Skeletal muscle tissue (tissue), 4 donors: Measurements from ENCODE around the gene SBF2. TPM values are rescaled to one million over a fixed set of nuclear protein-coding genes. Genes with fewer than 3 reads are reported as not detected.
"Not testable (repeated sequence)": the region's sequence is repeated elsewhere in the genome, so short reads cannot be mapped to it uniquely, and the experiment has no call there.

Source experiments
- H3K27ac ChIP-seq: one replicate; pipeline ENCODE4 v1.7.0; 2013; ENCODE audit warnings: mild to moderate bottlenecking, low read depth, low read length, inconsistent platforms
- H3K27me3 ChIP-seq, 3 donors: one replicate each; pipeline ENCODE4 v1.7.0; 2013; ENCODE audit warnings: low read length in 3 of 3; ENCODE audit not compliant: control insufficient read depth in 3 of 3, insufficient read depth in 3 of 3
- H3K36me3 ChIP-seq, 3 donors: one replicate each; pipeline ENCODE4 v1.7.0; 2013; ENCODE audit warnings: low read length in 3 of 3; ENCODE audit not compliant: control insufficient read depth in 3 of 3, insufficient read depth in 3 of 3
- H3K4me1 ChIP-seq, 3 donors: one replicate each; pipeline ENCODE4 v1.7.0; 2013; ENCODE audit warnings: low read length in 3 of 3, mild to moderate bottlenecking in 3 of 3; ENCODE audit not compliant: control insufficient read depth in 3 of 3, insufficient read depth in 3 of 3
- H3K4me3 ChIP-seq, 3 donors: one replicate each; pipeline ENCODE4 v1.7.0; 2013; ENCODE audit warnings: low read length in 3 of 3
- H3K9ac ChIP-seq, 3 donors: one replicate each; pipeline ENCODE4 v1.7.0; 2013; ENCODE audit warnings: low read length in 3 of 3, mild to moderate bottlenecking in 3 of 3, moderate library complexity in 2 of 3, low read depth in 1 of 3
- H3K9me3 ChIP-seq, 3 donors: one replicate each; pipeline ENCODE4 v1.7.0; 2013; ENCODE audit warnings: low read length in 3 of 3; ENCODE audit not compliant: control insufficient read depth in 3 of 3
- total RNA-seq: library from RNA; depleted of rRNA; stranded (reverse); fragments of >200 nt; gene quantifications from one replicate; pipeline ENCODE4 v1.2.3, GENCODE V29; 2014
- donor health status: Osteomylitis.

The SBF2 gene
- total RNA-seq, 1 donor from 2014 or later, result 34.4 TPM

GRCh38 chr11:10247011-10247410 is 47.0 kb downstream of the SBF2 start:
- Histone ChIP-seq H3K9me3 (no peaks in the 10 kb centered on the region), H3K9ac (no peak overlapping the region), H3K27ac (no peak overlapping the region), H3K27me3 (no peaks in the 10 kb centered on the region), H3K4me3 (no peak overlapping the region), H3K4me1 (no peaks in the 10 kb centered on the region), H3K36me3 (no peaks in the 10 kb centered on the region)

GRCh38 chr11:10243896-10244575 is 50.0 kb downstream of the SBF2 start:
- no peak overlapping the region for H3K4me3 ChIP-seq
- H3K36me3 ChIP-seq, result no peaks in the 10 kb centered on the region
- H3K27me3 ChIP-seq, result no peaks in the 10 kb centered on the region

DNA sequence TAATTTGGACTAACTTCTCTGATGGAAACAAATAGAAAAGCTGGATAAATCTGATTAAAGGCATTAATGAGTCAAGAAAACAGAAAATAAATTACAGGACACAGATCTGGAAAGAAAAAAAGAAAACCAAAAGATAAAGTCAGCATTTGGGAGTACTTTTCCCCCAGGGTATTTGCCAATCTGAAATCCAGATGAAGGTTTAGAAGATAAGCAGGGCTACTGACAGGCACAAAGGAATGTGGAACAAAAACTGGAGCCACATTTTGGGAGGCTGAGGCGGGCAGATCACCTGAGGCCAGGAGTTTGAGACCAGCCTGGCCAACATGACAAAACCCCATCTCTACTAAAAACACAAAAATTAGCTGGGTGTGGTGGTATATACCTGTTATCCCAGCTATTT is 57.2 kb downstream of the SBF2 start:
- Histone ChIP-seq H3K9ac (no peak overlapping the region), H3K27ac (no peak overlapping the region), H3K4me3 (no peak overlapping the region), H3K36me3 (no peaks in the 10 kb centered on the region), H3K9me3 (no peaks in the 10 kb centered on the region), H3K4me1 (peaks cover 0 to 4% (median 3%) of the 10 kb centered on the region in 3 donors), H3K27me3 (no peaks in the 10 kb centered on the region)

More at GRCh38 chr11:10243896-10244575, 50.0 kb downstream of the SBF2 start:
- Histone ChIP-seq H3K27ac (no peak overlapping the region), H3K4me1 (no peaks in the 10 kb centered on the region), H3K9me3 (no peaks in the 10 kb centered on the region), H3K9ac (no peak overlapping the region)

- Histone ChIP-seq H3K27ac (no peak overlapping the region), H3K9ac (no peak overlapping the region), H3K27me3 (no peaks in the 10 kb centered on the region), H3K4me3 (no peak overlapping the region), H3K4me1 (peaks cover 0 to 4% (median 3%) of the 10 kb centered on the region in 3 donors), H3K9me3 (no peaks in the 10 kb centered on the region), H3K36me3 (no peaks in the 10 kb centered on the region)
Observed at GRCh38 chr11:10233581-10233980, 60.4 kb downstream of the SBF2 start.

- H3K4me1 ChIP-seq, result peaks cover 0 to 4% (median 3%) of the 10 kb centered on the region in 3 donors
- no peak overlapping the region for H3K9ac ChIP-seq
- H3K27ac ChIP-seq, result no peak overlapping the region
- no peaks in the 10 kb centered on the region for H3K9me3 ChIP-seq
- H3K4me3 ChIP-seq, result no peak overlapping the region
- no peaks in the 10 kb centered on the region for H3K27me3 ChIP-seq
- H3K36me3 ChIP-seq, result no peaks in the 10 kb centered on the region
Observed at GRCh38 chr11:10232756-10233155, 61.3 kb downstream of the SBF2 start.

DNA sequence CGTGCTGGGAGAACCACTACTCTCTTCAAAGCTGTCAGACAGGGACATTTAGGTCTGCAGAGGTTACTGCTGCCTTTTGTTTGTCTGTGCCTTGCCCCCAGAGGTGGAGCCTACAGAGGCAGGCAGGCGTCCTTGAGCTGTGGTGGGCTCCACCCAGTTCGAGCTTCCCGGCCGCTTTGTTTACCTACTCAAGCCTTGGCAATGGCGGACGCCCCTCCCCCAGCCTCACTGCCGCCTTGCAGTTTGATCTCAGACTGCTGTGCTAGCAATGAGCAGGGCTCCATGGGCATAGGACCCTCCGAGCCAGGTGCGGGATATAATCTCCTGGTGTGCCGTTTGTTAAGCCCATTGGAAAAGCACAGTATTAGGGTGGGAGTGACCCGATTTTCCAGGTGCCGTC is 62.2 kb downstream of the SBF2 start:
- not testable (repeated sequence) for H3K4me1 ChIP-seq, H3K27ac ChIP-seq, H3K27me3 ChIP-seq, H3K36me3 ChIP-seq, H3K4me3 ChIP-seq, H3K9me3 ChIP-seq, H3K9ac ChIP-seq

DNA sequence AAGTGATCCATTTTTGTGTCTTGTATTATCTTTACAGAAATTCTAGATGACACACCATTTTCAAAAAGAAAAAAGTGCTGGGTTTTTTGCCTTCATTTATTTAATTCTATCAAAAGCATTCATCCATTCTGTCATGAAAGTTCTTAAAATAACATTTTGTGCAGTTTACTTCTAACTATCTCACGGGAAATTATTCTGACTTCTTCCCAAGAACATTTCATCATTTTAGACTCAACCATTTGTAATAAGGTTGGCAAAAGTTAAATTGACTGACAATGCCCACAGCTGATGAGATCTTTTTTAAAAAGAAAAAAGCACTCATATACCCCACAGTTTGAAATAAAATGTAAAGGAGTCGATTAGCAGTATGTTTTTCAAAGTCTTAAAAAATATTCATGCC is 68.5 kb downstream of the SBF2 start:
- no peaks in the 10 kb centered on the region for H3K9me3 ChIP-seq
- no peaks in the 10 kb centered on the region for H3K36me3 ChIP-seq
- no peaks in the 10 kb centered on the region for H3K27me3 ChIP-seq
- no peak overlapping the region for H3K9ac ChIP-seq
- no peak overlapping the region for H3K4me3 ChIP-seq
- H3K27ac ChIP-seq, result no peak overlapping the region
- H3K4me1 ChIP-seq, result no peaks in the 10 kb centered on the region

GRCh38 chr11:10222399-10222798 is 71.6 kb downstream of the SBF2 start:
- Histone ChIP-seq H3K27me3 (no peaks in the 10 kb centered on the region), H3K36me3 (no peaks in the 10 kb centered on the region), H3K27ac (no peak overlapping the region), H3K9ac (no peak overlapping the region), H3K9me3 (no peaks in the 10 kb centered on the region), H3K4me3 (no peak overlapping the region), H3K4me1 (no peaks in the 10 kb centered on the region)

DNA sequence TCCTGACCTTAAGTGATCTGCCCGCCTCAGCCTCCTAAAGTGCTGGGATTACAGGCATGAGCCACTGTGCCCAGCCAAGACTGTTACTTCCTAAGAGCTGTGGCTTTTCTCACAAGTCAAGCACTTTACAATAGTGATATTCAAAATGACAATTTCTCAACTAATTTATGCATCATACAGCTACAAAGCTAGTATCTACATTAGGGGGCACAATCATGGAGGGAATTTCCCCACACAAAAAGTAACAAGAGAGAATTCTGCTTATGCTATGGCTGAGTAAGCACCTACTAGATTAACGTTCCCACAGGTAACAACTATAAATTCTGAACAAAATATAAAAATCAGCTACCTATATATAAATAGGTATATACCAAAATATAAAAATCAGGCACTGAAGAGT is 72.7 kb downstream of the SBF2 start:
- H3K9me3 ChIP-seq, result no peaks in the 10 kb centered on the region
- no peak overlapping the region for H3K27ac ChIP-seq
- H3K9ac ChIP-seq, result no peak overlapping the region
- H3K4me3 ChIP-seq, result no peak overlapping the region
- H3K4me1 ChIP-seq, result no peaks in the 10 kb centered on the region
- H3K36me3 ChIP-seq, result no peaks in the 10 kb centered on the region
- no peaks in the 10 kb centered on the region for H3K27me3 ChIP-seq

DNA sequence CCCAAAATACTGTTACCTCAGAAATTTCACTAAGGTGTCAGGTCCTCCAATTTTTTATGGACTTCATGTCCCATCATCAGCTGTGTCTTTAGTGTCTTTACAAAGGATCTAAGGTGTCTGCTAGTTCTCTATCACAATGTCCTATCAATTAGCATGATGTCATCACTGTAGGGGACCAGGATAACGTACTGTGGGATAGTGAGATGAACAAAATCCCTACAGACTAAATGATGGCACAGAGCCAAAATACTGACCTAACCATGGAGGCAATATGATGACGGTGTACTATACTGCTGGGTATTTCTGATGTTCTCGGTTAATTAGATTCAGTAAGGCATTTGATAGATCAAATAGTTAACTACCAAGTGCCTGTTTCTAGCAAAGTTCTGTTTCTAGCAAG is 82.5 kb downstream of the SBF2 start:
- H3K27ac ChIP-seq, result no peak overlapping the region
- no peak overlapping the region for H3K9ac ChIP-seq
- H3K4me1 ChIP-seq, result peaks cover 0 to 4% (median 0%) of the 10 kb centered on the region in 3 donors
- H3K4me3 ChIP-seq, result no peak overlapping the region
- no peaks in the 10 kb centered on the region for H3K27me3 ChIP-seq
- H3K9me3 ChIP-seq, result no peaks in the 10 kb centered on the region
- H3K36me3 ChIP-seq, result no peaks in the 10 kb centered on the region
